HG02759 (cell line): Measurements from ENCODE around the gene ATG4B.
A peak's percentile ranks its signal among the peaks of the same experiment; 100 is the strongest.

Source experiments
- ATAC-seq: cut with Tn5 transposase; IDR thresholded peaks from one replicate; pipeline ENCODE4 v1.9.1; 2021; ENCODE audit warnings: mild to moderate bottlenecking, moderate library complexity; ENCODE audit not compliant: unreplicated experiment

The ATG4B gene

DNA sequence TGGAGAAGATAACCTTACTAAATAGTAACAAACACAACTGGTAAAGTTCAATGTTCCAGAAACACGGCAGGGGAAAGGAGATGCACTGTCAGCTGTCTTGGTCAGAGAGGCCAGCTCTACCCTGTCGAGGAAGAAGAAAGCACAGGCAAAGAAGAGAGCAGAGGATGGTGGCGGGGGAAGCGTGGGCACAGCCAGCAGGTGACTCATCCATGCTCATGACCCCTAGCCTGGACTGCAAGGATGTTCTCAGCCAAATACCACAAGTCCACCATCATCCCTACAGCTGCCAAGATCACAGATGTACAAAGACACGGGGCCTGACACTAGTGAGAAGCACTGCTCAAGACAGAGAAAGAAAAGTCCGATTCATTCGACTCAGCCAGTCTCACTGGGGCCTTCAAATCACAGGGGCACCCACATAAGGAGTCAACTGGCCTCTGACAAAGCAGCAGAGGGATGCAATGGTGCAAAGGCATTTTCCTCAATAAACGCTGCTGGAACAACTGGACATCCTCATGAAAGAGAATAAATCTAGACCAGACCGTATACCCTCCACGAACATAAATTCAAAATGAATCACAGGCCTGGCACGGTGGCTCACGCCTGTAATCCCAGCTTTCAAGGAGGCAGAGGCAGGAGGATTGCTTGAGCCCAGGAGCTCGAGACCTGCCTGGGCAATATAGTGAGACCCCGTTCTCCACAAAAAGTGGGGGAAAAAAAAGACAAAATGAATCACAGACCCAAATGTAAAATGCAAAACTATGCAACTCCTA is 43.5 kb downstream of the ATG4B start:
- no peak for ATAC-seq

- no peak for ATAC-seq
Observed at GRCh38 chr2:241686324-241686649, 48.8 kb downstream of the ATG4B start.

GRCh38 chr2:241686650-241687425 is 49.3 kb downstream of the ATG4B start, which contains the start of gene DTYMK:
Gene DTYMK, minus strand, starts transcription at chr2:241686815. Its CDS starts 32 bp downstream, at chr2:241686783.
- ATAC-seq, result peak; percentile 97

- no peak for ATAC-seq
Observed at GRCh38 chr2:241689306-241689705, 51.8 kb downstream of the ATG4B start.

- no peak for ATAC-seq
Observed at GRCh38 chr2:241690202-241690717, 52.8 kb downstream of the ATG4B start.

DNA sequence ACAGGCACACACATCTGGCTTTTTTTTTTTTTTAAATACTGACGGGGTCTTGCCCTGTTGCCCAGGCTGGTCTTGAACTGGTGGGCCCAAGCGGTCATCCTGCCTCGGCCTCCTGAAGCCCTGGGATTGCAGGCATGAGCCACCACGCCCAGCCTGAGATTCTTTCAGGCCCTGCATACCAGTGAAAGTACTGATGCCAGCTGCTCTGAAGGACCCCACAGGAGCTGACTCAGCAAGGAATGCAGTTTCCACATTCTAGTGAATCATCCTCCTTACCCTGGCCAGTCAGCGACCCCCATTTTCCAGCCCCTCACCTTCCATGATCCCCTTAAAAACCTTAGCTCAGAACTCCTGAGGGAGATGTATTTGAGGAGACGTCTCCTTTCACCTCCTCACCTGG is 55.0 kb downstream of the ATG4B start:
- ATAC-seq, result no peak

GRCh38 chr2:241695651-241696050 is 58.2 kb downstream of the ATG4B start:
- ATAC-seq, result no peak

DNA sequence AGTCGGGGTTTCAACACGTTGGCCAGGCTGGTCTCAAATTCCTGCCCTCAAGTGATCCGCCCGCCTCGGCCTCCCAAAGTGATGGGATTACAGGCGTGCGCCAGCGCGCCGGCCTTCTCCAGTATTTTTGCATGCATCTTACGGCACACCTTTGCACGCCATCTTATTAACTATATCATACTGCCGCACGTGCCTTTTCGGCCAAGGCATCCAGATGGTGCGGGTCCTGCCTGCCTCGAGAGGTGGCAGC is 63.6 kb downstream of the ATG4B start:
- ATAC-seq, result no peak

DNA sequence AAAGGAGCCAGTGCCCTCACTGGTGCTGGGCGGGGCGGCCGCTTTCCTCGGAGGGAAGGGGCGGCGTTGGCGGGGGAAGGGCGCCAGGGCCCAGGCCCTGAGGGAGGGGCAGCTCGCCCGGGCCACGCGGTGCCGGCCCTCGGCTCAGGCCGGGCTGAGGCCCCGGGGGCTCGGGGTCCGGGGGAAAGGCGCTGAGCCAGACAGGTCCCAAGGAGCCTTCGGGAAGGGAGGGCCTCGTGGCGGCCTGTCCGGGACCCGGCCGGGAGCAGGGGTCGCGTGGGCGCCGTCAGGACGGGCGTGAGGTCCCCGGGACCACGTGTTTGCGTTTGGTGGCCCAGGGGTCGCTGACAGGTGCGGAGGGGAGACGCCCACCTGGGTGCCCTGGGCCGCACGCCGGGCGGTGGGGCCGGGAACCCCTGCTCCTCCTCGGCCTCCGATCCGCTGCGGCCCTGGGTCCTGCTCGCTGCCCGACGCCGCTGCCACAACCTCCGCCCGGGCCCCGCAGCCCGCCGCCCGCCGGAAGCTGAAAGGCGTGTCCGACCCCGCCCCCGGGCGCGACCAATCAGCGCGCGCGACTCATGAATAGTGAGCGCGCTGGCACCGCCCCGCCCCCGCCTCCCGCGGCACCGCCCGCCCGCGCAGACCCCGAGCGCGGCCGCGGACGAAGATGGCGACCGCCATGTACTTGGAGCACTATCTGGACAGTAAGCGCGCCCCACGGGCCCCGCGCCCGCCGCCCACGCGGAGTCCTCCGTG is 64.1 kb downstream of the ATG4B start, which contains the start of gene ING5:
Gene ING5, plus strand, starts transcription at position 641 of the 756 bp plus-strand sequence. Its CDS starts 27 bp downstream, at position 668.
- ATAC-seq, result peak; percentile 66

GRCh38 chr2:241702155-241703031 is 64.9 kb downstream of the ATG4B start:
- ATAC-seq, result peak; percentile 65

DNA sequence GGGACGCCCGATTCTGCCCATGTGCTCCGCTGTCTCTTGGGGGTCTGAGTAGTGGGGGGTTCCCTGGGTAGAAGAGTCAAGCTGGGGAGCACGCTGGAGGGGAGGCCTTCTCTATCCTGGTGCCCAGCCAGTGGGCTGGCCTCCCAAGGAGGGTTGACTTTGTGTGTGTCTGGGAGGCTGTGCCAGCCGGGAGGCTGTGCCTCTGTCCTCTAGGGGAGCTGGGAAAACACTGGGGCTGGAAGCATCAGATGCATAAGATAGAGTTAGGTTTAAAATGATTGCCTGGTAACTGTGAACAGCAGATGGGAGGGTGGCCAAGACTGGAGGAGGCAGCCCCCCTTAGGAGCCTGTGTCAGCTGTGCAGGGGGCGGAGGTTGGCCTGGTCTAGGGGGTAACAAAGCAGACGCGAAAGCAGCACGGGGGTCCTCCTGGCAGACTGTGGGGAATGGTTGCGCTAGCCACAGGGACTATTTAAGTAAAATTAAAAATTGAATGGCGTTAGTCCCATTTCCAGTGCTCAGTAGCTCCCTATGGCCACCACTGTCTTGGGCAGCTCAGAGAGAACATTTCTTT is 65.6 kb downstream of the ATG4B start:
- ATAC-seq, result no peak

DNA sequence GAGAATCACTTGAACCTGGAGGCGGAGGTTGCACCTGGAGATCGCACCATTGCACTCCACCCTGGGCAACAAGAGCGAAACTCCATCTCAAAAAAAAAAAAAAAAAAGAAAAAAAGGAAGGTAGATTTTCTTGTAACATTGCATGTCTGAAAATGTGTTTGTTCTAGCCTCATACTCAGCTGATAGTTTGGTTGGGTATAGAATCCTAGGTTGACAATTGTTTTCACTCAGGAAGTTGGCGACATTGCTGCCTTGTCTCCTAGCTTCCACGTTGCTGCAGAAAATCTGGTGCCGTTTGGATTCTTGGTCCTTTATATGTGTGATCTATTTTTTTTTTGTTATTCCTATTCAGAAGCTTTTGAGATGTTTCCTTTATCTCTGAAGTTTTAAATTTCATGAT is 69.0 kb downstream of the ATG4B start:
- no peak for ATAC-seq

DNA sequence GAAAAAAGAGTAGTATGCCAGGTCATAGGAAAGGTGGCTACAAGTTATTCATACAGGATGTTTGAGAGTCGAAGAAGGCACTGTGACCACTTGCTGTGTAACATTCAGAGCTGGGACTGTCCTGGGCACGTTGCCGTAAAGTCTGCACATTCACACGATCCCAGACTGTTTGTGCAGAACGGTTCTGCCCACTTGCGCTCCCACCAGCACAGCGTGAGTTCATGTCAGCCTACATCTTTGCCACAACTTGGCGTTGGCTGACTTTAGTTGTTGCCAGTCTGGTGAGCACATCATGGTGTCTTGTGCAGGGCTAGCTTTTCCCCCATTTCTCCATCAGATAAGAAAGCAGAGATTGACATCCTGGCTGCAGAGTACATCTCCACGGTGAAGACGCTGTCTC is 71.4 kb downstream of the ATG4B start:
- ATAC-seq, result no peak

GRCh38 chr2:241719093-241719492 is 81.6 kb downstream of the ATG4B start:
- no peak for ATAC-seq

- no peak for ATAC-seq
Observed at GRCh38 chr2:241720099-241720498, 82.6 kb downstream of the ATG4B start.

- no peak for ATAC-seq
Observed at GRCh38 chr2:241720560-241720959, 83.1 kb downstream of the ATG4B start.

GRCh38 chr2:241721852-241722251 is 84.4 kb downstream of the ATG4B start:
- ATAC-seq, result no peak

- ATAC-seq, result no peak
Observed at GRCh38 chr2:241722896-241723454, 85.5 kb downstream of the ATG4B start.
